Uterus (tissue), 2 donors: ENCODE data around the gene KRTAP10-10.

Experiments used
- POLR2A ChIP-seq, 2 donors: fragments of 450-650 bp; IDR thresholded peaks; one replicate each; pipeline ENCODE4 v1.6.1; 2016; ENCODE audit warnings: antibody characterized with exemption in 2 of 2, mild to moderate bottlenecking in 1 of 2, moderate library complexity in 1 of 2
- TF ChIP-seq, protein P1 (sequence below), 4 experiments: fragments of 200-600 bp in 2 of 4; fragments of 450-650 bp in 2 of 4; sonication (generic) in 2 of 4; IDR thresholded peaks; one replicate each; pipeline ENCODE4 v1.5.1; 2016 to 2019; ENCODE audit warnings: antibody characterized with exemption in 4 of 4, mild to moderate bottlenecking in 2 of 4, moderate library complexity in 1 of 4

DNA sequence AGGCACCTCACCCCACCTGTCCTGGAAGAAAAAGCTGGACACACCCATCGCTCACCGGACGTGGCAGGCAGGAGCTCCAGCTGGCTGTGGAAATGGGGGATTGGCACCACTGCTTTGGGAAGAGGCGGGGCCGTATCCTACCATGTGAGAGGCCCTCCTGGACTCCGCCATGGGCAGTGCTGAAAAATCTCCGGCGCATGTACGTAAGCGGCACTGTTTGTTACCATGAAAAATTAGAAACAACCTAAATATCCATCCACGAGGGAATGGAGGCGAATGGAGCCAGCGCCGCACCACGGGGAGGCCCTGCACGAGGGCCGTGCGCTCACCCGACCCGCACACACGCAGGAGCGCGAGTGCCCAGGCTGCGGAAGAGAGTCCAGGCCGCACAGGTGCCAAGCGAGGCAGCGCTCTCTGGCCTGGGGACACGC, 22.2 kb upstream of the KRTAP10-10 start:
- TF ChIP-seq, protein P1, sequence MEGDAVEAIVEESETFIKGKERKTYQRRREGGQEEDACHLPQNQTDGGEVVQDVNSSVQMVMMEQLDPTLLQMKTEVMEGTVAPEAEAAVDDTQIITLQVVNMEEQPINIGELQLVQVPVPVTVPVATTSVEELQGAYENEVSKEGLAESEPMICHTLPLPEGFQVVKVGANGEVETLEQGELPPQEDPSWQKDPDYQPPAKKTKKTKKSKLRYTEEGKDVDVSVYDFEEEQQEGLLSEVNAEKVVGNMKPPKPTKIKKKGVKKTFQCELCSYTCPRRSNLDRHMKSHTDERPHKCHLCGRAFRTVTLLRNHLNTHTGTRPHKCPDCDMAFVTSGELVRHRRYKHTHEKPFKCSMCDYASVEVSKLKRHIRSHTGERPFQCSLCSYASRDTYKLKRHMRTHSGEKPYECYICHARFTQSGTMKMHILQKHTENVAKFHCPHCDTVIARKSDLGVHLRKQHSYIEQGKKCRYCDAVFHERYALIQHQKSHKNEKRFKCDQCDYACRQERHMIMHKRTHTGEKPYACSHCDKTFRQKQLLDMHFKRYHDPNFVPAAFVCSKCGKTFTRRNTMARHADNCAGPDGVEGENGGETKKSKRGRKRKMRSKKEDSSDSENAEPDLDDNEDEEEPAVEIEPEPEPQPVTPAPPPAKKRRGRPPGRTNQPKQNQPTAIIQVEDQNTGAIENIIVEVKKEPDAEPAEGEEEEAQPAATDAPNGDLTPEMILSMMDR (IDR thresholded peaks at IDR 0.05), result no peak
- TF ChIP-seq POLR2A (IDR thresholded peaks at IDR 0.05), result no peak
